Measurements from ENCODE around the gene SMAD2.
A peak's percentile ranks its signal among the peaks of the same experiment; 100 is the strongest.

The SMAD2 gene

GRCh38 chr18:47932190-47932589 lies 1.7 kb upstream of the SMAD2 start:
- no peak for DNase-seq (ENCODE audit: low read depth in 3 of 3, low spot score in 1 of 3)

- peak in 1 of 3 donors; percentile 11 for DNase-seq (ENCODE audit: low read depth in 3 of 3, low spot score in 1 of 3)
These were observed 1.3 kb upstream of the SMAD2 start for GRCh38 chr18:47931718-47932103.

GRCh38 chr18:47930931-47931717 lies 665 bp upstream of the SMAD2 start:
- peak; percentile 84 to 88 (median 85) for DNase-seq (ENCODE audit: low read depth in 3 of 3, low spot score in 1 of 3)

- DNase-seq (ENCODE audit: low read depth in 3 of 3, low spot score in 1 of 3), result no peak
These were observed 719 bp downstream of the SMAD2 start for GRCh38 chr18:47929681-47930198.

- DNase-seq (ENCODE audit: low read depth in 3 of 3, low spot score in 1 of 3), result no peak
These were observed 2.0 kb downstream of the SMAD2 start for GRCh38 chr18:47928466-47928865.

- DNase-seq (ENCODE audit: low read depth in 3 of 3, low spot score in 1 of 3), result no peak
These were observed 4.2 kb downstream of the SMAD2 start for GRCh38 chr18:47926101-47926850.

- DNase-seq (ENCODE audit: low read depth in 3 of 3, low spot score in 1 of 3), result no peak
These were observed 10.5 kb downstream of the SMAD2 start for GRCh38 chr18:47919916-47920315.

- no peak for DNase-seq (ENCODE audit: low read depth in 3 of 3, low spot score in 1 of 3)
These were observed 12.4 kb downstream of the SMAD2 start for GRCh38 chr18:47917923-47918610.

GRCh38 chr18:47915930-47916329 lies 14.5 kb downstream of the SMAD2 start:
- no peak for DNase-seq (ENCODE audit: low read depth in 3 of 3, low spot score in 1 of 3)

GRCh38 chr18:47915229-47915628 lies 15.2 kb downstream of the SMAD2 start:
- no peak for DNase-seq (ENCODE audit: low read depth in 3 of 3, low spot score in 1 of 3)

- DNase-seq (ENCODE audit: low read depth in 3 of 3, low spot score in 1 of 3), result no peak
These were observed 17.5 kb downstream of the SMAD2 start for GRCh38 chr18:47912794-47913585.

- no peak for DNase-seq (ENCODE audit: low read depth in 3 of 3, low spot score in 1 of 3)
These were observed 18.1 kb downstream of the SMAD2 start for GRCh38 chr18:47912343-47912742.

GRCh38 chr18:47911877-47912276 lies 18.6 kb downstream of the SMAD2 start:
- DNase-seq (ENCODE audit: low read depth in 3 of 3, low spot score in 1 of 3), result no peak

- no peak for DNase-seq (ENCODE audit: low read depth in 3 of 3, low spot score in 1 of 3)
These were observed 21.0 kb downstream of the SMAD2 start for GRCh38 chr18:47909484-47909883.

GRCh38 chr18:47908592-47908991 lies 21.9 kb downstream of the SMAD2 start:
- DNase-seq (ENCODE audit: low read depth in 3 of 3, low spot score in 1 of 3), result no peak

GRCh38 chr18:47906408-47906807 lies 24.1 kb downstream of the SMAD2 start:
- DNase-seq (ENCODE audit: low read depth in 3 of 3, low spot score in 1 of 3), result no peak

GRCh38 chr18:47903809-47904208 lies 26.6 kb downstream of the SMAD2 start:
- DNase-seq (ENCODE audit: low read depth in 3 of 3, low spot score in 1 of 3), result no peak

- no peak for DNase-seq (ENCODE audit: low read depth in 3 of 3, low spot score in 1 of 3)
These were observed 28.7 kb downstream of the SMAD2 start for GRCh38 chr18:47901624-47902362.

- DNase-seq (ENCODE audit: low read depth in 3 of 3, low spot score in 1 of 3), result no peak
These were observed 31.2 kb downstream of the SMAD2 start for GRCh38 chr18:47899107-47899840.

- DNase-seq (ENCODE audit: low read depth in 3 of 3, low spot score in 1 of 3), result no peak
These were observed 31.8 kb downstream of the SMAD2 start for GRCh38 chr18:47898696-47899095.
